A549 (cell line): Measurements from ENCODE around the gene FASLG. TPM values are rescaled to one million over a fixed set of nuclear protein-coding genes. Genes with fewer than 3 reads are reported as not detected.

ENCODE experiments used
- ATAC-seq, 2 experiments: fragments of 200-7000 bp in 1 of 2; fragments of >200 bp in 1 of 2; cut with Nextera tagmentation in 1 of 2; cut with Tn5 transposase in 1 of 2; 3 replicates each; pipeline versions ENCODE4 v1.8.0 to v1.9.1; 2018 to 2020; ENCODE audit warnings: mild to moderate bottlenecking in 1 of 2, moderate library complexity in 1 of 2
- CTCF ChIA-PET: fragments of 300-600 bp; sonication (Branson Sonifier 250); formaldehyde crosslinking; extraction: SDS; loops from one replicate; lab custom pipeline; 2021; ENCODE audit warnings: antibody characterized with exemption, inconsistent platforms; lab: Yijun Ruan, JAX
- POLR2A ChIA-PET: fragments of 350-600 bp; formaldehyde crosslinking; extraction: SDS; loops from one replicate; lab custom pipeline; 2021; ENCODE audit warnings: antibody characterized with exemption, inconsistent platforms; lab: Yijun Ruan, JAX
- DNase-seq, 2 experiments: peaks; one replicate each; pipeline versions ENCODE4 v3.0.0 to v3.0.0-alpha.2; 2011 to 2016; ENCODE audit warnings: low read depth in 1 of 2, low spot score in 1 of 2
- FAIRE-seq: peaks from 2 replicates; lab custom pipeline; 2011; peaks lifted over from hg19 to GRCh38; lab: Jason Lieb, UNC
- H3K27ac ChIP-seq, 2 experiments: fragments of >200 bp; sonication (Bioruptor Twin); formaldehyde crosslinking; 3 replicates each; pipeline ENCODE4 v1.5.1; 2016 to 2017
- H3K4me1 ChIP-seq: fragments of >200 bp; sonication (Bioruptor Twin); formaldehyde crosslinking; 3 replicates; pipeline ENCODE4 v1.6.1; 2016
- H3K4me2 ChIP-seq: fragments of >200 bp; sonication (Bioruptor Twin); formaldehyde crosslinking; 3 replicates; pipeline ENCODE4 v1.6.1; 2016
- H3K4me3 ChIP-seq: fragments of >200 bp; sonication (Bioruptor Twin); formaldehyde crosslinking; 3 replicates; pipeline ENCODE4 v1.5.1; 2016
- H3K9me3 ChIP-seq: fragments of >200 bp; sonication (Bioruptor Twin); formaldehyde crosslinking; 3 replicates; pipeline ENCODE4 v1.6.1; 2016
- BHLHE40 ChIP-seq: IDR thresholded peaks from 2 replicates; pipeline ENCODE4 v1.6.1; 2012; ENCODE audit warnings: low read depth, low read length, inconsistent platforms
- CBX8 ChIP-seq: fragments of 200-600 bp; sonication (generic); IDR thresholded peaks from 2 replicates; pipeline ENCODE4 v1.6.1; 2016
- CEBPB ChIP-seq, 2 experiments: fragments of >200 bp in 1 of 2; sonication (Bioruptor Twin) in 1 of 2; formaldehyde crosslinking in 1 of 2; IDR thresholded peaks; 2 replicates each; pipeline ENCODE4 v1.6.1; 2012 to 2016
- CHD2 ChIP-seq: fragments of 150-350 bp; IDR thresholded peaks from 2 replicates; pipeline ENCODE4 v1.6.1; 2014; ENCODE audit warnings: low read length; ENCODE audit not compliant: partially characterized antibody
- E2F6 ChIP-seq: IDR thresholded peaks from 2 replicates; pipeline ENCODE4 v1.6.1; 2012; ENCODE audit warnings: low read depth, borderline replicate concordance
- EHF ChIP-seq: fragments of 250-450 bp; sonication (Bioruptor Pico); IDR thresholded peaks from 2 replicates; pipeline ENCODE4 v1.5.0; 2020; ENCODE audit warnings: mild to moderate bottlenecking
- EHMT2 ChIP-seq: fragments of 200-600 bp; sonication (generic); IDR thresholded peaks from 2 replicates; pipeline ENCODE4 v1.6.1; 2016; ENCODE audit warnings: antibody characterized with exemption, low read depth, mild to moderate bottlenecking, moderate library complexity
- ELK1 ChIP-seq: fragments of 150-350 bp; IDR thresholded peaks from 2 replicates; pipeline ENCODE4 v1.6.1; 2014; ENCODE audit warnings: low read depth, mild to moderate bottlenecking, low read length
- FOSB ChIP-seq: fragments of 250-450 bp; sonication (Bioruptor Pico); IDR thresholded peaks from 2 replicates; pipeline ENCODE4 v1.5.0; 2020; ENCODE audit warnings: mild to moderate bottlenecking, moderate library complexity
- HEYL ChIP-seq: fragments of 250-450 bp; sonication (Bioruptor Pico); IDR thresholded peaks from 2 replicates; pipeline ENCODE4 v1.8.0; 2021; ENCODE audit warnings: mild to moderate bottlenecking, moderate library complexity
- HOXA7 ChIP-seq: fragments of 250-450 bp; sonication (Bioruptor Pico); IDR thresholded peaks from 2 replicates; pipeline ENCODE4 v1.5.0; 2020; ENCODE audit warnings: mild to moderate bottlenecking, moderate library complexity
- JUNB ChIP-seq: fragments of >200 bp; sonication (Bioruptor Twin); formaldehyde crosslinking; IDR thresholded peaks from 2 replicates; pipeline ENCODE4 v1.6.1; 2016
- MAX ChIP-seq: IDR thresholded peaks from 2 replicates; pipeline ENCODE4 v1.6.1; 2012
- MYC ChIP-seq: IDR thresholded peaks from 2 replicates; pipeline ENCODE4 v1.6.1; 2012; ENCODE audit warnings: mild to moderate bottlenecking, inconsistent platforms, low read length, improper control_type of control experiment, borderline replicate concordance
- NPAS2 ChIP-seq: fragments of 250-450 bp; sonication (Bioruptor Pico); IDR thresholded peaks from 2 replicates; pipeline ENCODE4 v1.8.0; 2022; ENCODE audit warnings: mild to moderate bottlenecking, moderate library complexity, borderline replicate concordance
- POLR2A ChIP-seq: IDR thresholded peaks from 2 replicates; pipeline ENCODE4 v1.6.1; 2012; ENCODE audit warnings: mild to moderate bottlenecking, low read length
- RARB ChIP-seq: fragments of 250-450 bp; sonication (Bioruptor Pico); IDR thresholded peaks from 2 replicates; pipeline ENCODE4 v1.8.0; 2021; ENCODE audit warnings: mild to moderate bottlenecking, moderate library complexity
- RCOR1 ChIP-seq: fragments of 150-350 bp; IDR thresholded peaks from 2 replicates; pipeline ENCODE4 v1.6.1; 2014; ENCODE audit warnings: antibody characterized with exemption, low read length, low read depth
- SREBF2 ChIP-seq: fragments of 450-650 bp; IDR thresholded peaks from 2 replicates; pipeline ENCODE4 v1.6.1; 2014; ENCODE audit warnings: mild to moderate bottlenecking, moderate library complexity
- TFCP2L1 ChIP-seq: fragments of 250-450 bp; sonication (Bioruptor Pico); IDR thresholded peaks from 2 replicates; pipeline ENCODE4 v1.5.0; 2021; ENCODE audit warnings: mild to moderate bottlenecking
- TP53 ChIP-seq: fragments of 250-450 bp; sonication (Bioruptor Pico); IDR thresholded peaks from 2 replicates; pipeline ENCODE4 v1.5.0; 2021; ENCODE audit warnings: mild to moderate bottlenecking, moderate library complexity
- ZC3H11A ChIP-seq: fragments of 450-650 bp; IDR thresholded peaks from 2 replicates; pipeline ENCODE4 v1.6.1; 2014; ENCODE audit warnings: antibody characterized with exemption, mild to moderate bottlenecking
- ZSCAN20 ChIP-seq: fragments of 250-450 bp; sonication (Bioruptor Pico); IDR thresholded peaks from 2 replicates; pipeline ENCODE4 v1.8.0; 2022; ENCODE audit warnings: mild to moderate bottlenecking, moderate library complexity
- WGBS: methylation state at CpG from one replicate; pipeline ENCODE4 v1.1.6; 2017; ENCODE audit errors: missing lambda C conversion rate; 5-methylcytosine and 5-hydroxymethylcytosine counted together
- polyA plus RNA-seq, 4 experiments: library from polyadenylated mRNA; depleted of rRNA in 3 of 4; stranded (reverse); fragments of >200 nt; fragmentation: RNase III in 1 of 4; extraction: RNeasy Plus Mini Kit Qiagen cat#74134 plus additional on column Dnase treatment in 1 of 4; gene quantifications; 2 replicates in 3 of 4; 3 replicates in 1 of 4; pipeline ENCODE4 v1.2.3, GENCODE V29; 2011 to 2017
- TF ChIP-seq, protein P1 (sequence below): fragments of >200 bp; sonication (Bioruptor Twin); formaldehyde crosslinking; IDR thresholded peaks from 2 replicates; pipeline ENCODE4 v1.6.1; 2016
- TF ChIP-seq, protein P2 (sequence below): fragments of 250-450 bp; sonication (Bioruptor Pico); IDR thresholded peaks from 2 replicates; pipeline ENCODE4 v1.5.0; 2020; ENCODE audit warnings: low read depth, mild to moderate bottlenecking, moderate library complexity

FASLG gene
- polyA plus RNA-seq, 2 of the 4 experiments (the other 2 are of a cell fraction), result not detected

DNA sequence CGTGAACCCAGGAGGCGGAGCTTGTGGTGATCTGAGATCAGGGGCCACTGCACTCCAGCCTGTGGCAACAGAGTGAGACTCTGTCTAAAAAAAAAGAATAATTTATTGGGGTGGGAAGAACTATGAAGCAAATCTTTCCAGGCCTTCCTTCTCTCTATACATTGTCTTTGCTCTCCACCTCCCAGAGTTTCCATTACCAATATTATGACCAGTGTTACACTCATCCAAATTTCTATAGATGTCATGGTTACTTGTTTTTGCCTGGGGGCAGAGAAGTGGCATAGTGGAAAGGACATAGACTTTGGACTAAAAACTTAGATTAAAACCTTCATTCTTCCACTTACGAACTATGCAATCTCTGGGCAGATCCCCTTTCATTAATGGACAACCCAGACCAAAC, 10.1 kb downstream of the FASLG start:
- no peaks in the 10 kb centered on the region for H3K9me3 ChIP-seq
- DNase-seq, result no peak
- H3K4me1 ChIP-seq, result no peaks in the 10 kb centered on the region
- CTCF ChIA-PET, result no interaction called here
- no peak overlapping the region for H3K4me2 ChIP-seq
- TF ChIP-seq RARB (CRISPR knock-in tag) (no peak), ZSCAN20 (CRISPR knock-in tag) (no peak), NPAS2 (CRISPR knock-in tag) (no peak), HOXA7 (CRISPR knock-in tag) (no peak), JUNB (no peak), RCOR1 (no peak), POLR2A (no peak), CHD2 (no peak), FOSB (no peak)
- TF ChIP-seq, protein P1, sequence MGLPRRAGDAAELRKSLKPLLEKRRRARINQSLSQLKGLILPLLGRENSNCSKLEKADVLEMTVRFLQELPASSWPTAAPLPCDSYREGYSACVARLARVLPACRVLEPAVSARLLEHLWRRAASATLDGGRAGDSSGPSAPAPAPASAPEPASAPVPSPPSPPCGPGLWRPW, result no peak
- TF ChIP-seq, all 56 proteins: peak for 0
- H3K4me3 ChIP-seq, result no peak overlapping the region
- 91% methylated on average over 3 of the region's 3 CpGs for WGBS
- no peak overlapping the region for H3K27ac ChIP-seq
- no peak for FAIRE-seq
- POLR2A ChIA-PET, result no interaction called here
- no peak for ATAC-seq

GRCh38 chr1:172670316-172670715, 11.4 kb downstream of the FASLG start:
- 62% methylated on average over 4 of the region's 4 CpGs for WGBS
- CTCF ChIA-PET, result interaction anchor here (0.5 kb wide), 1 partner anchor 59 kb away, joined by 3 read pairs; no protein-coding TSS in a partner anchor
- FAIRE-seq, result no peak

More at GRCh38 chr1:172670316-172670715, 11.4 kb downstream of the FASLG start:
- H3K9me3 ChIP-seq, result no peaks in the 10 kb centered on the region
- DNase-seq, result no peak
- no peak for TF ChIP-seq NPAS2 (CRISPR knock-in tag)
- TF ChIP-seq ZC3H11A, result no peak
- TF ChIP-seq CBX8, result no peak
- no peak for TF ChIP-seq BHLHE40
- TF ChIP-seq SREBF2, result no peak
- no peak for TF ChIP-seq MAX
- no peak for TF ChIP-seq TFCP2L1
- no peak for TF ChIP-seq MYC
- no peak for TF ChIP-seq EHMT2
- TF ChIP-seq CEBPB (IDR thresholded peaks at IDR 0.05), result no peak
- TF ChIP-seq HEYL (CRISPR knock-in tag), result no peak
- no peak for TF ChIP-seq RARB (CRISPR knock-in tag)
- no peak for TF ChIP-seq E2F6
- TF ChIP-seq ELK1, result no peak
- TF ChIP-seq, protein P2, sequence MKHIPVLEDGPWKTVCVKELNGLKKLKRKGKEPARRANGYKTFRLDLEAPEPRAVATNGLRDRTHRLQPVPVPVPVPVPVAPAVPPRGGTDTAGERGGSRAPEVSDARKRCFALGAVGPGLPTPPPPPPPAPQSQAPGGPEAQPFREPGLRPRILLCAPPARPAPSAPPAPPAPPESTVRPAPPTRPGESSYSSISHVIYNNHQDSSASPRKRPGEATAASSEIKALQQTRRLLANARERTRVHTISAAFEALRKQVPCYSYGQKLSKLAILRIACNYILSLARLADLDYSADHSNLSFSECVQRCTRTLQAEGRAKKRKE, result no peak
- TF ChIP-seq, protein P1, result no peak
- TF ChIP-seq TP53 (CRISPR knock-in tag), result no peak
- no peak for TF ChIP-seq EHF (CRISPR knock-in tag)
- no peak for TF ChIP-seq RCOR1
- H3K4me1 ChIP-seq, result no peaks in the 10 kb centered on the region
- H3K27ac ChIP-seq, result no peak overlapping the region
- no peak overlapping the region for H3K4me2 ChIP-seq
- no peak for ATAC-seq
- no peak overlapping the region for H3K4me3 ChIP-seq
- POLR2A ChIA-PET, result no interaction called here
